OCI-LY7 (cell line): ENCODE data around the gene CDC42EP3.

ENCODE experiments used
- EZH2phosphoT487 ChIP-seq: fragments of 200-600 bp; sonication (generic); IDR thresholded peaks from 2 replicates; pipeline ENCODE4 v1.6.1; 2018; ENCODE audit warnings: low read depth, borderline replicate concordance, mild to moderate bottlenecking, mixed run types, antibody characterized with exemption, low read length, moderate library complexity, mixed read lengths
- TF ChIP-seq, protein P1 (sequence below): fragments of 200-600 bp; sonication (generic); conservative IDR thresholded peaks from 2 replicates; pipeline ENCODE4 v1.5.1; 2014; ENCODE audit warnings: mild to moderate bottlenecking, antibody characterized with exemption, low read length, moderate library complexity, mixed read lengths

DNA sequence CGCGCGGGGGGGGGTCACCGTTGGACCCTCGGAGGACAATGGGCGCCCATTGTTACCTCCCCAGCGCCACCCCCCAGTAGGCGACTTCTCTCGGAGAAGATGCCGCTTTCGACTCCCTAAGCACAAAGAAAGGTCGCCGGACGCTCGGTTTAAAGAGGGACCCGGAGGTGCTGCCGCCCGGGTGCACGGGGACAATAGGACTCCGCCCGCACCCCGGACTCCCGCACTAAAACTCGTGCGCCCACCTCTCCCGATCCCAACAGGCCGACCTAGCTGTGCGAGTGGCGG lies 318 bp upstream of the CDC42EP3 start:
- TF ChIP-seq, protein P1, sequence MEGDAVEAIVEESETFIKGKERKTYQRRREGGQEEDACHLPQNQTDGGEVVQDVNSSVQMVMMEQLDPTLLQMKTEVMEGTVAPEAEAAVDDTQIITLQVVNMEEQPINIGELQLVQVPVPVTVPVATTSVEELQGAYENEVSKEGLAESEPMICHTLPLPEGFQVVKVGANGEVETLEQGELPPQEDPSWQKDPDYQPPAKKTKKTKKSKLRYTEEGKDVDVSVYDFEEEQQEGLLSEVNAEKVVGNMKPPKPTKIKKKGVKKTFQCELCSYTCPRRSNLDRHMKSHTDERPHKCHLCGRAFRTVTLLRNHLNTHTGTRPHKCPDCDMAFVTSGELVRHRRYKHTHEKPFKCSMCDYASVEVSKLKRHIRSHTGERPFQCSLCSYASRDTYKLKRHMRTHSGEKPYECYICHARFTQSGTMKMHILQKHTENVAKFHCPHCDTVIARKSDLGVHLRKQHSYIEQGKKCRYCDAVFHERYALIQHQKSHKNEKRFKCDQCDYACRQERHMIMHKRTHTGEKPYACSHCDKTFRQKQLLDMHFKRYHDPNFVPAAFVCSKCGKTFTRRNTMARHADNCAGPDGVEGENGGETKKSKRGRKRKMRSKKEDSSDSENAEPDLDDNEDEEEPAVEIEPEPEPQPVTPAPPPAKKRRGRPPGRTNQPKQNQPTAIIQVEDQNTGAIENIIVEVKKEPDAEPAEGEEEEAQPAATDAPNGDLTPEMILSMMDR = no peak
- TF ChIP-seq EZH2phosphoT487 = no peak
